ENCODE data around the gene STXBP4. TPM values are rescaled to one million over a fixed set of nuclear protein-coding genes. Genes with fewer than 3 reads are reported as not detected.

The STXBP4 gene, protein sequence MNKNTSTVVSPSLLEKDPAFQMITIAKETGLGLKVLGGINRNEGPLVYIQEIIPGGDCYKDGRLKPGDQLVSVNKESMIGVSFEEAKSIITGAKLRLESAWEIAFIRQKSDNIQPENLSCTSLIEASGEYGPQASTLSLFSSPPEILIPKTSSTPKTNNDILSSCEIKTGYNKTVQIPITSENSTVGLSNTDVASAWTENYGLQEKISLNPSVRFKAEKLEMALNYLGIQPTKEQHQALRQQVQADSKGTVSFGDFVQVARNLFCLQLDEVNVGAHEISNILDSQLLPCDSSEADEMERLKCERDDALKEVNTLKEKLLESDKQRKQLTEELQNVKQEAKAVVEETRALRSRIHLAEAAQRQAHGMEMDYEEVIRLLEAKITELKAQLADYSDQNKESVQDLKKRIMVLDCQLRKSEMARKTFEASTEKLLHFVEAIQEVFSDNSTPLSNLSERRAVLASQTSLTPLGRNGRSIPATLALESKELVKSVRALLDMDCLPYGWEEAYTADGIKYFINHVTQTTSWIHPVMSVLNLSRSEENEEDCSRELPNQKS
- 1 to 10 TPM; 3.9 to 5.4 TPM for total RNA-seq

DNA sequence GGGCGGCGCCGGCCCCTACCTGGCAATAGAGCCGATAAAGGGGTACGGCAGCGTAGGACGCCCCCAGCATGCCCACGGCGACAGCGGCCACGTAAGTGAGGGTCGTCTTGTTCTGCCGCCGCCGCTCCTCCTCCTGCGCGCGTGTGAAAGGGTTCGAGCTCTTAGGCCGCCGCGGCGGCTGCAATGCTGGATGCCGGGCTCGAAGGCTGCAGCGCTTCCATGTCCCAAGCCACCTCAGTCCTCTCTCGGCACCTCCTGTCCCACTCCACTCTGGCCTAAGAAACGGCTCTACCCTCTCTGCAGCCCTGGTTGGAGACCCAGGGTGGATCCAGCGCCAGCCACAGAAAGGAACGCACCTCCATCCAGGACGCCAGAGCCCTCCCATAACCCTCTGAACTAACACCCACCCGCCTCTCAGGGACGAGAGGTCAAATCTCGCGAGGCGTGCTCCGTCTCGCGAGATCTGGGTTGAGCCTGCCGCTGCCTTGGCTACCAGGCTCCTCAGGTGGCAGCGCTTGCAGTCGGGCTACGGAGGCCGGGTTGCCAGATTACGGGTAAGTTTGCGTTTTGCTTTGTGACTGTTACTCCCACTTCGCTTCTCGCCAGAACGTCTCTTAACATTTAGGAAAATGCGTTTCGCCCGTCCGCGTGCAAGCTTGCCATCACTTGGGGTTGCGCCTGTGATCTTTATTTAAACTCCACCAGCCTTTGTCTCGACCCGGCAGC lies at the start of gene STXBP4, which contains the start of gene COX11:
Gene STXBP4, plus strand, starts transcription at position 504 of the 726 bp plus-strand sequence. CDS start 17,455 bp downstream, outside the sequence.
Gene COX11, minus strand, starts transcription at position 393 of the 726 bp plus-strand sequence. Its CDS starts 8 bp downstream, at position 385.

Other genes with a start within 250 kb of the STXBP4 start
- not detected for gene TOM1L1, start 67.9 kb upstream of the STXBP4 start, total RNA-seq
- gene COX11, start 111 bp upstream of the STXBP4 start, total RNA-seq: 10 to 100 TPM; 51.0 to 51.1 TPM